H1 (cell line): ENCODE data around the gene TSR1. TPM values are rescaled to one million over a fixed set of nuclear protein-coding genes. Genes with fewer than 3 reads are reported as not detected.

Source experiments
- CTCF ChIA-PET: fragments of 300-600 bp; sonication (Branson Sonifier 250); formaldehyde crosslinking; loops from one replicate; lab custom pipeline; 2021; ENCODE audit not compliant: partially characterized antibody; lab: Charles Lee
- POLR2A ChIA-PET: fragments of 300-600 bp; sonication (Branson Sonifier 250); formaldehyde crosslinking; loops from one replicate; lab custom pipeline; 2021; ENCODE audit warnings: inconsistent platforms; ENCODE audit not compliant: partially characterized antibody; lab: Charles Lee
- DNase-seq, 2 experiments: peaks; one replicate each; pipeline versions ENCODE4 v3.0.0 to v3.0.0-alpha.2; 2010 to 2022; ENCODE audit warnings: low spot score in 2 of 2, low read depth in 1 of 2, mixed read lengths in 1 of 2
- FAIRE-seq: peaks from 2 replicates; lab custom pipeline; 2011; peaks lifted over from hg19 to GRCh38; lab: Jason Lieb, UNC
- H2AFZ ChIP-seq: 2 replicates; pipeline ENCODE4 v1.8.1; 2012; ENCODE audit warnings: low read length, inconsistent platforms
- H2AK5ac ChIP-seq: 2 replicates; pipeline ENCODE4 v1.6.1; 2013; ENCODE audit warnings: low read depth, low read length
- H2BK120ac ChIP-seq: replicated peaks from 2 replicates; pipeline ENCODE3; 2013; ENCODE audit warnings: low read depth, low read length, inconsistent platforms
- H2BK12ac ChIP-seq: 2 replicates; pipeline ENCODE4 v1.6.1; 2013; ENCODE audit warnings: low read depth, low read length
- H2BK15ac ChIP-seq: 2 replicates; pipeline ENCODE4 v1.6.1; 2013; ENCODE audit warnings: low read length
- H2BK20ac ChIP-seq: 2 replicates; pipeline ENCODE4 v1.6.1; 2013; ENCODE audit warnings: low read length
- H2BK5ac ChIP-seq: 2 replicates; pipeline ENCODE4 v1.6.1; 2013; ENCODE audit warnings: low read depth, low read length
- H3K14ac ChIP-seq: 2 replicates; pipeline ENCODE4 v1.6.1; 2013; ENCODE audit warnings: inconsistent platforms; ENCODE audit not compliant: insufficient read length
- H3K18ac ChIP-seq: 2 replicates; pipeline ENCODE4 v1.6.1; 2013; ENCODE audit warnings: low read length; ENCODE audit errors: extremely low read depth
- H3K23ac ChIP-seq: 2 replicates; pipeline ENCODE4 v1.6.1; 2013; ENCODE audit warnings: inconsistent platforms; ENCODE audit not compliant: insufficient read length
- H3K23me2 ChIP-seq: 2 replicates; pipeline ENCODE4 v1.6.1; 2013; ENCODE audit warnings: low read depth, low read length
- H3K27ac ChIP-seq: 2 replicates; pipeline ENCODE4 v1.6.1; 2011; ENCODE audit warnings: low read depth, low read length, inconsistent platforms
- H3K27me3 ChIP-seq, 4 experiments: replicated peaks in 1 of 4; 1 replicate in 1 of 4; 2 replicates in 3 of 4; pipeline versions ENCODE4 v1.6.1 to v1.8.1; 2011 to 2013; ENCODE audit warnings: low read length in 3 of 4, mild to moderate bottlenecking in 3 of 4, inconsistent platforms in 2 of 4, mixed read lengths in 2 of 4, moderate library complexity in 1 of 4; ENCODE audit not compliant: control insufficient read depth in 3 of 4, insufficient read depth in 3 of 4; ENCODE audit errors: extremely low read depth in 1 of 4
- H3K36me3 ChIP-seq, 4 experiments: 2 replicates each; pipeline versions ENCODE4 v1.6.1 to v1.8.1; 2011 to 2013; ENCODE audit warnings: mild to moderate bottlenecking in 4 of 4, low read length in 3 of 4, moderate library complexity in 2 of 4, control low read depth in 1 of 4, inconsistent platforms in 1 of 4; ENCODE audit not compliant: insufficient read depth in 4 of 4, control insufficient read depth in 2 of 4
- H3K4ac ChIP-seq: replicated peaks from 2 replicates; pipeline ENCODE3; 2013; ENCODE audit warnings: low read length, low read depth, mixed read lengths, inconsistent platforms; ENCODE audit not compliant: insufficient read length
- H3K4me1 ChIP-seq, 4 experiments: replicated peaks in 1 of 4; 1 replicate in 1 of 4; 2 replicates in 3 of 4; pipeline versions ENCODE4 v1.6.1 to v1.8.1; 2011 to 2013; ENCODE audit warnings: low read length in 3 of 4, inconsistent platforms in 2 of 4, mixed read lengths in 1 of 4; ENCODE audit not compliant: insufficient read depth in 4 of 4, control insufficient read depth in 3 of 4
- H3K4me2 ChIP-seq, 2 experiments: 2 replicates each; pipeline versions ENCODE4 v1.6.1 to v1.8.1; 2011 to 2013; ENCODE audit warnings: low read depth in 2 of 2, low read length in 2 of 2, control low read depth in 1 of 2, inconsistent platforms in 1 of 2, mild to moderate bottlenecking in 1 of 2; ENCODE audit not compliant: insufficient read depth in 1 of 2
- H3K4me3 ChIP-seq, 4 experiments: fragments of 200-600, 300-600 bp in 1 of 4; sonication (generic), shearing (Covaris generic), sonication (Bioruptor Twin) in 1 of 4; 2 replicates each; pipeline versions ENCODE4 v1.5.1 to v1.8.1; 2011 to 2016; ENCODE audit warnings: low read length in 4 of 4, low read depth in 3 of 4, control low read depth in 2 of 4, inconsistent platforms in 2 of 4, mild to moderate bottlenecking in 2 of 4, mixed read lengths in 1 of 4, moderate library complexity in 1 of 4; ENCODE audit not compliant: insufficient read depth in 2 of 4; ENCODE audit errors: extremely low read depth in 1 of 4
- H3K56ac ChIP-seq: replicated peaks from 2 replicates; pipeline ENCODE3; 2013; ENCODE audit warnings: low read depth, mild to moderate bottlenecking, mixed read lengths, low read length, inconsistent platforms; ENCODE audit not compliant: insufficient read length
- H3K79me1 ChIP-seq: 2 replicates; pipeline ENCODE4 v1.6.1; 2013; ENCODE audit warnings: low read depth, low read length, control low read depth
- H3K79me2 ChIP-seq, 2 experiments: 2 replicates each; pipeline versions ENCODE4 v1.6.1 to v1.8.1; 2012 to 2013; ENCODE audit warnings: low read length in 2 of 2, mild to moderate bottlenecking in 2 of 2, inconsistent platforms in 1 of 2; ENCODE audit not compliant: insufficient read depth in 2 of 2, control insufficient read depth in 1 of 2
- H3K9ac ChIP-seq, 4 experiments: replicated peaks in 1 of 4; 1 replicate in 1 of 4; 2 replicates in 3 of 4; pipeline versions ENCODE4 v1.6.1 to v1.8.1; 2011 to 2013; ENCODE audit warnings: low read depth in 3 of 4, low read length in 3 of 4, control low read depth in 2 of 4, mild to moderate bottlenecking in 2 of 4, moderate library complexity in 2 of 4, inconsistent platforms in 1 of 4; ENCODE audit errors: extremely low read depth in 1 of 4
- H3K9me3 ChIP-seq, 2 experiments: 2 replicates each; pipeline versions ENCODE4 v1.6.1 to v1.8.1; 2012 to 2013; ENCODE audit warnings: mild to moderate bottlenecking in 2 of 2, moderate library complexity in 2 of 2, control low read depth in 1 of 2, inconsistent platforms in 1 of 2, low read depth in 1 of 2, low read length in 1 of 2, mixed read lengths in 1 of 2; ENCODE audit not compliant: insufficient read depth in 2 of 2
- H4K20me1 ChIP-seq, 2 experiments: replicated peaks in 1 of 2; 2 replicates each; pipeline versions ENCODE3 to v1.8.1; 2011 to 2013; ENCODE audit warnings: inconsistent platforms in 2 of 2, low read length in 2 of 2, mild to moderate bottlenecking in 1 of 2; ENCODE audit not compliant: insufficient read depth in 2 of 2, control insufficient read depth in 1 of 2
- H4K5ac ChIP-seq: 2 replicates; pipeline ENCODE4 v1.6.1; 2013; ENCODE audit warnings: low read length, low read depth, mixed read lengths, inconsistent platforms; ENCODE audit not compliant: insufficient read length
- H4K8ac ChIP-seq: 2 replicates; pipeline ENCODE4 v1.8.0; 2013; ENCODE audit warnings: mild to moderate bottlenecking, moderate library complexity, low read length, inconsistent platforms; ENCODE audit not compliant: insufficient read depth; ENCODE audit errors: extremely low read depth
- H4K91ac ChIP-seq: replicated peaks from 2 replicates; pipeline ENCODE3; 2013; ENCODE audit warnings: low read length, mixed read lengths, inconsistent platforms; ENCODE audit not compliant: insufficient read length
- MAX ChIP-seq: IDR thresholded peaks from 2 replicates; pipeline ENCODE4 v1.6.1; 2012; ENCODE audit warnings: inconsistent platforms
- POU5F1 ChIP-seq: IDR thresholded peaks from 2 replicates; pipeline ENCODE4 v1.6.1; 2011; ENCODE audit warnings: low read depth, mild to moderate bottlenecking, low read length, moderate library complexity
- RAD21 ChIP-seq, 2 experiments: IDR thresholded peaks in 1 of 2; conservative IDR thresholded peaks in 1 of 2; 2 replicates each; pipeline ENCODE4 v1.6.1; 2011; ENCODE audit warnings: low read depth in 2 of 2, low read length in 2 of 2, improper control_type of control experiment in 1 of 2, inconsistent platforms in 1 of 2, mild to moderate bottlenecking in 1 of 2, moderate library complexity in 1 of 2
- RFX5 ChIP-seq: IDR thresholded peaks from 2 replicates; pipeline ENCODE4 v1.6.1; 2011; ENCODE audit warnings: low read depth, low read length, improper control_type of control experiment, borderline replicate concordance
- RXRA ChIP-seq: IDR thresholded peaks from 2 replicates; pipeline ENCODE4 v1.6.1; 2011; ENCODE audit warnings: low read depth, mild to moderate bottlenecking, low read length, moderate library complexity; ENCODE audit not compliant: insufficient read depth
- SIX5 ChIP-seq: IDR thresholded peaks from 2 replicates; pipeline ENCODE4 v1.6.1; 2011; ENCODE audit warnings: mild to moderate bottlenecking, low read depth, low read length
- TAF1 ChIP-seq: IDR thresholded peaks from 2 replicates; pipeline ENCODE4 v1.6.1; 2011; ENCODE audit warnings: mild to moderate bottlenecking, low read depth, low read length
- WGBS, 2 experiments: shearing (Covaris generic) in 1 of 2; methylation state at CpG; one replicate each; pipeline versions ENCODE4 v1.1.6 to v1.1.7; 2013 to 2015; ENCODE audit warnings: low lambda C conversion rate in 2 of 2, mixed read lengths in 2 of 2, inconsistent platforms in 1 of 2, low coverage in 1 of 2, missing lambda C conversion rate in 1 of 2; ENCODE audit not compliant: insufficient replicate concordance in 2 of 2, insufficient coverage in 1 of 2, insufficient read length in 1 of 2; ENCODE audit errors: extremely low coverage in 1 of 2, missing lambda C conversion rate in 1 of 2; 5-methylcytosine and 5-hydroxymethylcytosine counted together
- polyA plus RNA-seq, 7 experiments: library from polyadenylated mRNA; depleted of rRNA in 3 of 7; stranded (reverse) in 5 of 7; unstranded in 2 of 7; fragments of >200 nt in 5 of 7; fragments of 200-250 nt in 2 of 7; gene quantifications; 1 replicate in 5 of 7; 2 replicates in 1 of 7; 4 replicates in 1 of 7; pipeline versions ENCODE4 v1.2.1 to v1.2.3, GENCODE V29; 2011 to 2013; ENCODE audit warnings: missing spikeins in 2 of 7, mixed read lengths in 2 of 7
- total RNA-seq: library from RNA; stranded (reverse); fragmentation: NEBNext Ultra II Directional; extraction: Animal tissue kit (Norgen Biotek cat#: 25700); gene quantifications from 2 replicates; pipeline ENCODE4 v1.2.1, GENCODE V29; 2021

Gene TSR1
- total and polyA plus RNA-seq, 2 of the 8 experiments (the other 6 are each of a cell fraction or from before 2014, with no cell fraction given), result 14.5 to 69.7 TPM

- no peak overlapping the region for H3K4me2 ChIP-seq
- ChIA-PET CTCF (interaction anchor here (0.6 to 13.4 kb wide), 8 partner anchors 12 to 119 kb away, joined by 3 to 209 read pairs (median 4); no protein-coding TSS in a partner anchor), POLR2A (interaction anchor here (0.8 to 1.5 kb wide), 5 partner anchors 9 to 19 kb away, joined by 3 read pairs; no protein-coding TSS in a partner anchor)
- no peak overlapping the region for H2AFZ ChIP-seq
- H3K4ac ChIP-seq, result no peak overlapping the region
- H4K5ac ChIP-seq, result no peak overlapping the region
- FAIRE-seq (no peak), DNase-seq (no peak)
- no peaks in the 10 kb centered on the region for H3K79me1 ChIP-seq
- H3K27me3 ChIP-seq, result no peaks in the 10 kb centered on the region
- no peak overlapping the region for H3K56ac ChIP-seq
- no peak overlapping the region for H2AK5ac ChIP-seq
- no peaks in the 10 kb centered on the region for H3K79me2 ChIP-seq
- H3K23me2 ChIP-seq, result no peaks in the 10 kb centered on the region
- peaks cover 0 to 2% (median 0%) of the 10 kb centered on the region in 4 experiments; a peak in 3 of 7 replicates for H3K4me1 ChIP-seq
- H3K9ac ChIP-seq, result no peak overlapping the region
- H4K20me1 ChIP-seq, result peaks cover 2% of the 10 kb centered on the region in 2 experiments
- no peak overlapping the region for H2BK5ac ChIP-seq
- H3K4me3 ChIP-seq, result no peak overlapping the region
- no peak overlapping the region for H2BK20ac ChIP-seq
- H4K8ac ChIP-seq, result no peak overlapping the region
- no peak overlapping the region for H3K23ac ChIP-seq
- no peak overlapping the region for H3K27ac ChIP-seq
- H3K14ac ChIP-seq, result no peak overlapping the region
- 85% methylated on average over 25 of the region's 26 CpGs; no CpG with 5 or more reads in 1 of the 2 experiments for WGBS, 2 experiments
- no peaks in the 10 kb centered on the region for H3K9me3 ChIP-seq
- H2BK120ac ChIP-seq, result no peak overlapping the region
- H2BK15ac ChIP-seq, result no peak overlapping the region
- H4K91ac ChIP-seq, result no peak overlapping the region
- H3K18ac ChIP-seq, result no peak overlapping the region
- no peak overlapping the region for H2BK12ac ChIP-seq
- peaks cover 0 to 10% (median 6%) of the 10 kb centered on the region in 4 experiments; a peak in 4 of 8 replicates for H3K36me3 ChIP-seq
- TF ChIP-seq RXRA (no peak), RAD21 (IDR thresholded peaks at IDR 0.05 in 1 of 2, conservative IDR thresholded peaks at IDR 0.05 in 1 of 2; ENCODE audit: low read depth in 2 of 2, low read length in 2 of 2) (no peak), RFX5 (no peak), POU5F1 (no peak), MAX (no peak), SIX5 (no peak), TAF1 (no peak)
These were observed 27.9 kb upstream of the TSR1 start for GRCh38 chr17:2363851-2364762.
